MM.1S (cell line): Measurements from ENCODE around the gene GID8.

Source experiments
- CTCF ChIP-seq: fragments of 300-600 bp; sonication (generic); IDR thresholded peaks from 2 replicates; pipeline ENCODE4 v1.5.1; 2016; ENCODE audit warnings: antibody characterized with exemption, low read length, mixed read lengths
- EZH2 ChIP-seq: fragments of 300-600 bp; sonication (generic); optimal IDR thresholded peaks from 2 replicates; pipeline ENCODE3; 2017; ENCODE audit warnings: low read depth, mild to moderate bottlenecking, antibody characterized with exemption, low read length, mixed read lengths

GRCh38 chr20:62918147-62918546 lies 19.8 kb upstream of the GID8 start:
- TF ChIP-seq CTCF (no peak), EZH2 (no peak)
